OCI-LY3 (cell line): ENCODE data around the gene STH.

Experiments
- CTCF ChIP-seq: fragments of 200-600, 300-600 bp; sonication (generic); IDR thresholded peaks from 2 replicates; pipeline ENCODE4 v1.5.1; 2014; ENCODE audit warnings: antibody characterized with exemption, low read length, low read depth
- EZH2phosphoT487 ChIP-seq: fragments of 200-600 bp; shearing (Covaris generic); IDR thresholded peaks from 2 replicates; pipeline ENCODE4 v1.6.1; 2018; ENCODE audit warnings: antibody characterized with exemption, mixed run types, low read depth

GRCh38 chr17:46007461-46007965 is 8.5 kb downstream of the STH start:
- TF ChIP-seq CTCF (no peak), EZH2phosphoT487 (no peak)
